22Rv1 (cell line): Measurements from ENCODE around the gene CLCN2.

Experiments used
- CTCF ChIP-seq: fragments of 450-650 bp; IDR thresholded peaks from 2 replicates; pipeline ENCODE4 v1.5.1; 2017; ENCODE audit warnings: mild to moderate bottlenecking
- ZFX ChIP-seq: fragments of 450-650 bp; IDR thresholded peaks from 2 replicates; pipeline ENCODE4 v1.6.1; 2017; ENCODE audit warnings: antibody characterized with exemption, borderline replicate concordance

- TF ChIP-seq CTCF (no peak), ZFX (no peak)
Observed at GRCh38 chr3:184351511-184352148, 9.8 kb downstream of the CLCN2 start.
